HG03521 (cell line): ENCODE data around the gene KRT76.
"Not testable (repeated sequence)": the region's sequence is repeated elsewhere in the genome, so short reads cannot be mapped to it uniquely, and the experiment has no call there.

Experiments
- ATAC-seq: cut with Tn5 transposase; IDR thresholded peaks from one replicate; pipeline ENCODE4 v1.9.1; 2021; ENCODE audit warnings: mild to moderate bottlenecking, moderate library complexity; ENCODE audit not compliant: unreplicated experiment

KRT76 gene

GRCh38 chr12:52798003-52798670 is 21.0 kb upstream of the KRT76 start:
- ATAC-seq = no peak

GRCh38 chr12:52797529-52797894 is 20.4 kb upstream of the KRT76 start:
- no peak for ATAC-seq

GRCh38 chr12:52796839-52797528 is 19.8 kb upstream of the KRT76 start:
- ATAC-seq = no peak

- no peak for ATAC-seq
Observed at GRCh38 chr12:52796429-52796794, 19.3 kb upstream of the KRT76 start.

- ATAC-seq = no peak
Observed at GRCh38 chr12:52795694-52796428, 18.7 kb upstream of the KRT76 start, which contains the start of gene KRT3. Gene KRT3, minus strand, starts transcription at chr12:52796117. Its CDS starts 75 bp downstream, at chr12:52796042.

GRCh38 chr12:52795332-52795674 is 18.2 kb upstream of the KRT76 start:
- ATAC-seq = not testable (repeated sequence)

GRCh38 chr12:52794479-52795331 is 17.6 kb upstream of the KRT76 start:
- ATAC-seq = no peak

- no peak for ATAC-seq
Observed at GRCh38 chr12:52792185-52793029, 15.3 kb upstream of the KRT76 start.

- ATAC-seq = no peak
Observed at GRCh38 chr12:52791271-52792184, 14.4 kb upstream of the KRT76 start.

- no peak for ATAC-seq
Observed at GRCh38 chr12:52790427-52791270, 13.5 kb upstream of the KRT76 start.

GRCh38 chr12:52789637-52790426 is 12.7 kb upstream of the KRT76 start:
- no peak for ATAC-seq

GRCh38 chr12:52788876-52789636 is 11.9 kb upstream of the KRT76 start:
- ATAC-seq = no peak

- no peak for ATAC-seq
Observed at GRCh38 chr12:52788192-52788875, 11.2 kb upstream of the KRT76 start.

- no peak for ATAC-seq
Observed at GRCh38 chr12:52787324-52788191, 10.4 kb upstream of the KRT76 start.

- no peak for ATAC-seq
Observed at GRCh38 chr12:52784909-52785308, 7.8 kb upstream of the KRT76 start.
